HEK293 (cell line): ENCODE measurements around the gene AMIGO1.

Source experiments
- CTCF ChIA-PET: fragments of 350-600 bp; formaldehyde crosslinking; extraction: SDS; loops from one replicate; lab custom pipeline; 2021; ENCODE audit warnings: antibody characterized with exemption; lab: Yijun Ruan, JAX
- POLR2A ChIA-PET: fragments of 300-600 bp; formaldehyde crosslinking; extraction: SDS; loops from one replicate; lab custom pipeline; 2020; ENCODE audit warnings: antibody characterized with exemption, inconsistent platforms; lab: Yijun Ruan, JAX
- H3K27ac ChIP-seq: fragments of 200-500 bp; sonication (Bioruptor generic); 2 replicates; pipeline ENCODE4 v1.5.1; 2014; ENCODE audit warnings: low read depth, low read length, control low read depth, inconsistent platforms; ENCODE audit errors: extremely low read depth
- H3K36me3 ChIP-seq, 2 experiments: fragments of 200-500 bp in 1 of 2; sonication (Bioruptor generic) in 1 of 2; 1 replicate in 1 of 2; 2 replicates in 1 of 2; pipeline ENCODE4 v1.5.1; 2014 to 2017; ENCODE audit warnings: inconsistent platforms in 2 of 2, low read length in 2 of 2; ENCODE audit not compliant: control insufficient read depth in 2 of 2, insufficient read depth in 1 of 2
- H3K4me1 ChIP-seq: fragments of 200-500 bp; sonication (Bioruptor generic); 2 replicates; pipeline ENCODE4 v1.5.1; 2014; ENCODE audit warnings: mild to moderate bottlenecking, low read length, inconsistent platforms; ENCODE audit not compliant: control insufficient read depth, insufficient read depth
- H3K4me3 ChIP-seq: 2 replicates; pipeline ENCODE4 v1.5.1; 2011; ENCODE audit warnings: low read depth, mild to moderate bottlenecking, control low read depth, low read length, moderate library complexity
- H3K9me3 ChIP-seq: fragments of 200-500 bp; sonication (Bioruptor generic); 2 replicates; pipeline ENCODE4 v1.5.1; 2014; ENCODE audit warnings: low read depth, low read length, inconsistent platforms; ENCODE audit not compliant: control insufficient read depth, insufficient read depth
- BCL11B ChIP-seq: fragments of 450-650 bp; formaldehyde crosslinking; IDR thresholded peaks from 2 replicates; pipeline ENCODE4 v1.5.1; 2016; ENCODE audit warnings: low read depth, missing biosample characterization, missing genetic modification characterization
- HOXD13 ChIP-seq: sonication (generic); formaldehyde crosslinking; IDR thresholded peaks from 2 replicates; pipeline ENCODE4 v1.8.0; 2022; ENCODE audit warnings: missing genetic modification reagents, borderline replicate concordance
- KLF10 ChIP-seq: fragments of 450-650 bp; IDR thresholded peaks from 2 replicates; pipeline ENCODE4 v1.5.1; 2018; ENCODE audit warnings: missing biosample characterization, mild to moderate bottlenecking, missing genetic modification characterization
- OVOL3 ChIP-seq: fragments of 450-650 bp; formaldehyde crosslinking; IDR thresholded peaks from 2 replicates; pipeline ENCODE4 v1.5.1; 2016; ENCODE audit warnings: missing biosample characterization, missing genetic modification characterization
- PRDM10 ChIP-seq: fragments of 450-650 bp; formaldehyde crosslinking; IDR thresholded peaks from 2 replicates; pipeline ENCODE4 v1.5.1; 2016; ENCODE audit warnings: missing biosample characterization, missing genetic modification characterization
- REPIN1 ChIP-seq: fragments of 450-650 bp; formaldehyde crosslinking; IDR thresholded peaks from 2 replicates; pipeline ENCODE4 v1.5.1; 2017; ENCODE audit warnings: missing biosample characterization, missing genetic modification characterization, low read depth
- ZBTB44 ChIP-seq: fragments of 450-650 bp; IDR thresholded peaks from 2 replicates; pipeline ENCODE4 v1.5.1; 2018; ENCODE audit warnings: missing biosample characterization, mild to moderate bottlenecking, missing genetic modification characterization
- ZNF133 ChIP-seq: fragments of 450-650 bp; formaldehyde crosslinking; IDR thresholded peaks from 2 replicates; pipeline ENCODE4 v1.5.1; 2016; ENCODE audit warnings: missing biosample characterization, missing genetic modification characterization
- ZNF157 ChIP-seq: fragments of 450-650 bp; formaldehyde crosslinking; IDR thresholded peaks from 2 replicates; pipeline ENCODE4 v1.5.1; 2016; ENCODE audit warnings: missing biosample characterization, missing genetic modification characterization
- ZNF174 ChIP-seq: fragments of 450-650 bp; formaldehyde crosslinking; IDR thresholded peaks from 2 replicates; pipeline ENCODE4 v1.5.0; 2017; ENCODE audit warnings: missing biosample characterization, mild to moderate bottlenecking, missing genetic modification characterization
- ZNF23 ChIP-seq: fragments of 450-650 bp; formaldehyde crosslinking; IDR thresholded peaks from 2 replicates; pipeline ENCODE4 v1.5.1; 2016; ENCODE audit warnings: missing biosample characterization, missing genetic modification characterization, borderline replicate concordance
- ZNF292 ChIP-seq: fragments of 450-650 bp; formaldehyde crosslinking; IDR thresholded peaks from 2 replicates; pipeline ENCODE4 v1.5.1; 2016; ENCODE audit warnings: low read depth, missing biosample characterization, missing genetic modification characterization, borderline replicate concordance
- ZNF398 ChIP-seq: fragments of 450-650 bp; formaldehyde crosslinking; IDR thresholded peaks from 2 replicates; pipeline ENCODE4 v1.5.1; 2017; ENCODE audit warnings: missing biosample characterization, missing genetic modification characterization
- ZNF404 ChIP-seq: fragments of 450-650 bp; formaldehyde crosslinking; IDR thresholded peaks from 2 replicates; pipeline ENCODE4 v1.5.1; 2017; ENCODE audit warnings: missing biosample characterization, missing genetic modification characterization
- ZNF433 ChIP-seq: fragments of 450-650 bp; formaldehyde crosslinking; IDR thresholded peaks from 2 replicates; pipeline ENCODE4 v1.5.1; 2016; ENCODE audit warnings: missing biosample characterization, missing genetic modification characterization, low read depth
- ZNF473 ChIP-seq: fragments of 450-650 bp; formaldehyde crosslinking; IDR thresholded peaks from 2 replicates; pipeline ENCODE4 v1.5.1; 2017; ENCODE audit warnings: missing biosample characterization, missing genetic modification characterization
- ZNF48 ChIP-seq: fragments of 450-650 bp; formaldehyde crosslinking; IDR thresholded peaks from 2 replicates; pipeline ENCODE4 v1.5.1; 2016; ENCODE audit warnings: missing biosample characterization, missing genetic modification characterization
- ZNF560 ChIP-seq: fragments of 450-650 bp; formaldehyde crosslinking; IDR thresholded peaks from 2 replicates; pipeline ENCODE4 v1.5.1; 2017; ENCODE audit warnings: missing biosample characterization, missing genetic modification characterization, borderline replicate concordance
- ZNF664 ChIP-seq: fragments of 450-650 bp; formaldehyde crosslinking; IDR thresholded peaks from 2 replicates; pipeline ENCODE4 v1.5.1; 2016; ENCODE audit warnings: missing biosample characterization, missing genetic modification characterization
- ZNF785 ChIP-seq: fragments of 450-650 bp; formaldehyde crosslinking; IDR thresholded peaks from 2 replicates; pipeline ENCODE4 v1.5.1; 2016; ENCODE audit warnings: missing biosample characterization, missing genetic modification characterization
- ZSCAN23 ChIP-seq: fragments of 450-650 bp; formaldehyde crosslinking; IDR thresholded peaks from 2 replicates; pipeline ENCODE4 v1.5.1; 2016; ENCODE audit warnings: missing biosample characterization, missing genetic modification characterization
- ZSCAN30 ChIP-seq: fragments of 450-650 bp; IDR thresholded peaks from 2 replicates; pipeline ENCODE4 v1.5.1; 2018; ENCODE audit warnings: missing biosample characterization, mild to moderate bottlenecking, missing genetic modification characterization, moderate library complexity

Gene AMIGO1

GRCh38 chr1:109538827-109539555 is 29.5 kb upstream of the AMIGO1 start:
- H3K9me3 ChIP-seq: no peaks in the 10 kb centered on the region
- TF ChIP-seq ZNF560 (tag by site-specific recombination) (no peak), ZNF433 (tag by site-specific recombination) (no peak), ZNF473 (tag by site-specific recombination) (no peak), ZSCAN23 (tag by site-specific recombination) (no peak), ZSCAN30 (tag by site-specific recombination) (no peak), REPIN1 (tag by site-specific recombination) (no peak), ZNF23 (no peak), ZNF48 (tag by site-specific recombination) (no peak), ZNF174 (no peak), ZNF785 (no peak)
- ChIA-PET CTCF (interaction anchor here (0.7 to 20.8 kb wide), 5 partner anchors 9 to 119 kb away, joined by 3 to 1152 read pairs (median 4); partner anchors contain the start of genes AMIGO1 and CYB561D1), POLR2A (interaction anchor here (1.2 to 1.5 kb wide), 2 partner anchors 9 to 10 kb away, joined by 3 to 5 read pairs; partner anchors contain the start of gene GNAI3)
- H3K4me1 ChIP-seq: no peaks in the 10 kb centered on the region
- H3K27ac ChIP-seq: no peak overlapping the region
- no peaks in the 10 kb centered on the region for H3K36me3 ChIP-seq
- H3K4me3 ChIP-seq: no peak overlapping the region

GRCh38 chr1:109537450-109538178 is 28.1 kb upstream of the AMIGO1 start:
- H3K4me1 ChIP-seq: no peaks in the 10 kb centered on the region
- CTCF ChIA-PET: interaction anchor here (0.6 to 20.8 kb wide), 7 partner anchors 8 to 288 kb away, joined by 3 to 1152 read pairs (median 4); partner anchors contain the start of genes AMIGO1, CYB561D1 and GNAI3
- TF ChIP-seq BCL11B (tag by site-specific recombination): no peak
- no peak for TF ChIP-seq ZNF433 (tag by site-specific recombination)
- no peaks in the 10 kb centered on the region for H3K9me3 ChIP-seq
- H3K36me3 ChIP-seq: no peaks in the 10 kb centered on the region
- POLR2A ChIA-PET: interaction anchor here (1.5 kb wide), 1 partner anchor 11 kb away, joined by 5 read pairs; the partner anchor contains the start of gene GNAI3
- H3K4me3 ChIP-seq: no peak overlapping the region
- H3K27ac ChIP-seq: no peak overlapping the region

- H3K27ac ChIP-seq: no peak overlapping the region
- TF ChIP-seq ZNF292 (tag by site-specific recombination): no peak
- TF ChIP-seq ZNF664 (tag by site-specific recombination): no peak
- TF ChIP-seq PRDM10 (tag by site-specific recombination): 0 out of 2 replicates have a peak, but pooled peaks have one; percentile 27
- TF ChIP-seq KLF10 (tag by site-specific recombination): no peak
- peak; percentile 46 for TF ChIP-seq ZNF398 (tag by site-specific recombination)
- no peak for TF ChIP-seq HOXD13 (CRISPR knock-in tag)
- no peak for TF ChIP-seq ZNF404
- no peak for TF ChIP-seq ZNF157
- no peak for TF ChIP-seq ZNF133 (tag by site-specific recombination)
- TF ChIP-seq ZBTB44: no peak
- no peak for TF ChIP-seq OVOL3
- TF ChIP-seq, all 188 proteins: peak for 2
- H3K9me3 ChIP-seq: no peaks in the 10 kb centered on the region
- H3K4me3 ChIP-seq: no peak overlapping the region
- POLR2A ChIA-PET: interaction anchor here (0.6 kb wide), 1 partner anchor 296 kb away, joined by 3 read pairs; no protein-coding TSS in a partner anchor
- no peaks in the 10 kb centered on the region for H3K4me1 ChIP-seq
- no peaks in the 10 kb centered on the region for H3K36me3 ChIP-seq
- CTCF ChIA-PET: interaction anchor here (1.8 to 20.8 kb wide), 2 partner anchors 10 to 33 kb away, joined by 11 to 1152 read pairs; partner anchors contain the start of genes AMIGO1 and CYB561D1
These were observed 26.5 kb upstream of the AMIGO1 start for GRCh38 chr1:109535971-109536491.
